ENCODE measurements around the gene ZNF654. TPM values are rescaled to one million over a fixed set of nuclear protein-coding genes. Genes with fewer than 3 reads are reported as not detected.
A peak's percentile ranks its signal among the peaks of the same experiment; 100 is the strongest.

ZNF654 gene
- total RNA-seq, 1 experiment from 2014 or later = 12.4 TPM

GRCh38 chr3:88131695-88132094, 72.6 kb downstream of the ZNF654 start:
- no peak for TF ChIP-seq CTCF (IDR thresholded peaks at IDR 0.05; ENCODE audit: unreplicated experiment)
- Mint-ChIP-seq H3K36me3 (ENCODE audit: insufficient read depth, unreplicated experiment) (peaks cover 33% of the 10 kb centered on the region), H3K4me3 (ENCODE audit: unreplicated experiment) (no peak overlapping the region), H3K4me1 (ENCODE audit: insufficient read depth, unreplicated experiment) (peaks cover 10% of the 10 kb centered on the region), H3K27ac (ENCODE audit: low read depth, unreplicated experiment) (no peak overlapping the region), H3K9me3 (ENCODE audit: unreplicated experiment) (no peaks in the 10 kb centered on the region), H3K27me3 (ENCODE audit: insufficient read depth, unreplicated experiment) (no peaks in the 10 kb centered on the region)
- CTCF ChIA-PET = interaction anchor here (0.7 to 2.0 kb wide), 4 partner anchors 17 to 1821 kb away, joined by 3 to 7 read pairs (median 3); partner anchors contain the start of gene CGGBP1
- DNase-seq (ENCODE audit: unreplicated experiment) = no peak
- POLR2A ChIA-PET = interaction anchor here (0.6 to 3.8 kb wide), 5 partner anchors 8 to 72 kb away, joined by 3 to 25 read pairs (median 4); partner anchors contain the start of genes C3orf38 and ZNF654
- intact Hi-C loops (cut with micrococcal nuclease) = no loop called here
- BruUV-seq (replicated peaks) = no TSS peak

- no peak overlapping the region for H3K4me3 Mint-ChIP-seq (ENCODE audit: unreplicated experiment)
- ChIA-PET CTCF (interaction anchor here (0.6 to 2.0 kb wide), 4 partner anchors 11 to 74 kb away, joined by 3 to 7 read pairs (median 3); partner anchors contain the start of gene CGGBP1), POLR2A (interaction anchor here (3.8 kb wide), 1 partner anchor 16 kb away, joined by 25 read pairs; the partner anchor contains the start of gene C3orf38)
- H3K36me3 Mint-ChIP-seq (ENCODE audit: insufficient read depth, unreplicated experiment) = peaks cover 41% of the 10 kb centered on the region
- no TSS peak for BruUV-seq (replicated peaks)
- no peak for DNase-seq (ENCODE audit: unreplicated experiment)
- no peaks in the 10 kb centered on the region for H3K27me3 Mint-ChIP-seq (ENCODE audit: insufficient read depth, unreplicated experiment)
- no peak for TF ChIP-seq CTCF (IDR thresholded peaks at IDR 0.05; ENCODE audit: unreplicated experiment)
- H3K9me3 Mint-ChIP-seq (ENCODE audit: unreplicated experiment) = no peaks in the 10 kb centered on the region
- peak overlapping the region; percentile 27 for H3K27ac Mint-ChIP-seq (ENCODE audit: low read depth, unreplicated experiment)
- peaks cover 16% of the 10 kb centered on the region for H3K4me1 Mint-ChIP-seq (ENCODE audit: insufficient read depth, unreplicated experiment)
- intact Hi-C loops (cut with micrococcal nuclease) = no loop called here
Observed at GRCh38 chr3:88132894-88133293, 73.8 kb downstream of the ZNF654 start.

- intact Hi-C loops (cut with micrococcal nuclease) = no loop called here
- no peaks in the 10 kb centered on the region for H3K9me3 Mint-ChIP-seq (ENCODE audit: unreplicated experiment)
- no peak for TF ChIP-seq CTCF (IDR thresholded peaks at IDR 0.05; ENCODE audit: unreplicated experiment)
- ChIA-PET CTCF (interaction anchor here (0.6 to 1.2 kb wide), 3 partner anchors 10 to 17 kb away, joined by 3 read pairs; no protein-coding TSS in a partner anchor), POLR2A (interaction anchor here (0.9 to 3.8 kb wide), 2 partner anchors 10 to 15 kb away, joined by 4 to 25 read pairs; partner anchors contain the start of gene C3orf38)
- DNase-seq (ENCODE audit: unreplicated experiment) = no peak
- no peak overlapping the region for H3K27ac Mint-ChIP-seq (ENCODE audit: low read depth, unreplicated experiment)
- H3K36me3 Mint-ChIP-seq (ENCODE audit: insufficient read depth, unreplicated experiment) = peaks cover 42% of the 10 kb centered on the region
- no peak overlapping the region for H3K4me3 Mint-ChIP-seq (ENCODE audit: unreplicated experiment)
- no peaks in the 10 kb centered on the region for H3K27me3 Mint-ChIP-seq (ENCODE audit: insufficient read depth, unreplicated experiment)
- BruUV-seq (replicated peaks) = no TSS peak
- H3K4me1 Mint-ChIP-seq (ENCODE audit: insufficient read depth, unreplicated experiment) = peaks cover 16% of the 10 kb centered on the region
Observed at GRCh38 chr3:88133711-88134263, 74.7 kb downstream of the ZNF654 start.

GRCh38 chr3:88137836-88138235, 78.8 kb downstream of the ZNF654 start:
- DNase-seq (ENCODE audit: unreplicated experiment) = peak; percentile 34
- ChIA-PET CTCF (interaction anchor here (2.5 kb wide), 1 partner anchor 25 kb away, joined by 11 read pairs; no protein-coding TSS in a partner anchor), POLR2A (interaction anchor here (2.0 kb wide), 1 partner anchor 12 kb away, joined by 11 read pairs; the partner anchor contains the start of gene C3orf38)
- intact Hi-C loops (cut with micrococcal nuclease) = no loop called here
- H3K4me1 Mint-ChIP-seq (ENCODE audit: insufficient read depth, unreplicated experiment) = peaks cover 22% of the 10 kb centered on the region
- H3K36me3 Mint-ChIP-seq (ENCODE audit: insufficient read depth, unreplicated experiment) = peaks cover 69% of the 10 kb centered on the region
- TF ChIP-seq CTCF (IDR thresholded peaks at IDR 0.05; ENCODE audit: unreplicated experiment) = no peak
- H3K27ac Mint-ChIP-seq (ENCODE audit: low read depth, unreplicated experiment) = no peak overlapping the region
- no peaks in the 10 kb centered on the region for H3K27me3 Mint-ChIP-seq (ENCODE audit: insufficient read depth, unreplicated experiment)
- no peaks in the 10 kb centered on the region for H3K9me3 Mint-ChIP-seq (ENCODE audit: unreplicated experiment)
- no peak overlapping the region for H3K4me3 Mint-ChIP-seq (ENCODE audit: unreplicated experiment)
- no TSS peak for BruUV-seq (replicated peaks)

All from MCF 10A (cell line).